ENCODE measurements around the gene TUBGCP6.
"Not testable (repeated sequence)": the region's sequence is repeated elsewhere in the genome, so short reads cannot be mapped to it uniquely, and the experiment has no call there.

Gene TUBGCP6

GRCh38 chr22:50179937-50180726 lies 64.7 kb downstream of the TUBGCP6 start:
- no peak for DNase-seq

DNA sequence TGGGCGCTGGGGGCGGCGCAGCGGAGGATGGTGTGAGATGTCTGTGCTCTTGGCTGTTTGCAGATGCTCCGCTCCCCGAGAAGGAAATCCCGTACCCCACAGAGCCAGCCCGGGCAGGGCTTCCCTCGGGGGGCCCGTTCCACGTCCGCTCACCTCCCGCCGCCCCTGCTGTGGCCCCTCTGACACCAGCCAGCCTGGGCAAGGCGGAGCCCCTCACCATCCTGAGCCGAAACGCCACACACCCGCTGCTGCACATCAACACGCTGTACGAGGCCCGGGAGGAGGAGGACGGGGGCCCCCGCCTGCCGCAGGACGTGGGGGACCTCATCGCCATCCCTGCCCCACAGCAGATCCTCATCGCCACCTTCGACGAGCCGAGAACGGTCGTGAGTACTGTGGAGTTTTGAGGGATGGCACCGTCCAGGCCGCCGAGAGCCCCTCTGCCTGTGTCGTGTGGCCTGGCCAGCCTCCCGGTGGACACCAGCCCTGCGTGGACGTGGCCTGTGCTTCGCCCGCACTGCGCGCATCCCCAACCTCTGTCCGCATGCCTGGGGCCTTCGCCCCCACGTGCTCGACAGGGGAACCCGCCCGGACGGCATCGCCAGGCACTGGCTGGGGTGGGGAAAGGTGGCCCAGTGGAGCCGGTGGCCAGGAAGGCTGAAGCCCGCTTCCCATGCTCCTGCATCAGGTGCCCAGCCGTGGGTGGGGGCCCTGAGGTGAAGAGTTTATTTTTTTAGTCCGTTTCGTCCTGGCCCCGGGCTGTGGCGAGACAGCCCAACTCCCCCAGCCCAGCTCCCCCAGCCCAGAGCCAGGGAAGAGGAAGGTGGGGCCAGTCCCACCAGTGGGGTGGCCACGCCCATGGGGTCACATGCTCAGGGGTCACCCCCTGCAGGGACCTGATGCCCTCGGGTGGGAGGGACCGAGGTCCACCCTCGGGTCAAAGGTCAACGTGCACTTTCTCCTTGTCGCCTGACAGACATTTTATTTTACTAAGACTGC lies 65.7 kb downstream of the TUBGCP6 start:
- no peak for DNase-seq

GRCh38 chr22:50178471-50178864 lies 66.4 kb downstream of the TUBGCP6 start:
- DNase-seq: no peak

DNA sequence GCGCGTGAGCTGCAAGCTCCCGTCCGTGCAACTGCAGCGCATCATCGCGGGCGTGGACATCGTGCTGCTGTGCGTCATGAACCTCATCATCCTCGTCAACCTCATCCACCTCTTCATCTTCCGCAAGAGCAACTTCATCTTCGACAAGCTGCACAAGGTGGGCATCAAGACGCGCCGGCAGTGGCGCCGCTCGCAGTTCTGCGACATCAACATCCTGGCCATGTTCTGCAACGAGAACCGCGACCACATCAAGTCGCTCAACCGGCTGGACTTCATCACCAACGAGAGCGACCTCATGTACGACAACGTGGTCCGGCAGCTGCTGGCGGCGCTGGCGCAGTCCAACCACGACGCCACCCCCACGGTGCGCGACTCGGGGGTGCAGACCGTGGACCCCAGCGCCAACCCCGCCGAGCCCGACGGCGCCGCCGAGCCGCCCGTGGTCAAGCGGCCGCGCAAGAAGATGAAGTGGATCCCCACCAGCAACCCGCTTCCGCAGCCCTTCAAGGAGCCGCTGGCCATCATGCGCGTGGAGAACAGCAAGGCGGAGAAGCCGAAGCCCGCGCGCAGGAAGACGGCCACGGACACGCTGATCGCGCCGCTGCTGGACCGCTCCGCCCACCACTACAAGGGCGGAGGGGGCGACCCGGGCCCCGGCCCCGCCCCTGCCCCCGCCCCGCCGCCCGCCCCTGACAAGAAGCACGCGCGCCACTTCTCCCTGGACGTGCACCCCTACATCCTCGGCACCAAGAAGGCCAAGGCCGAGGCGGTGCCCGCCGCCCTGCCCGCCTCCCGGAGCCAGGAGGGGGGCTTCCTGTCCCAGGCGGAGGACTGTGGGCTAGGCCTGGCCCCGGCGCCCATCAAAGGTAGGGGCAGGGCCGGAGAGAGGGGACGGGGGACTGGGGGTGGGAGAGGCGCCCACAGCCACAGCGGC lies 67.0 kb downstream of the TUBGCP6 start:
- DNase-seq: no peak

GRCh38 chr22:50176850-50177536 lies 67.8 kb downstream of the TUBGCP6 start:
- DNase-seq: no peak

- no peak for DNase-seq
These were observed 68.6 kb downstream of the TUBGCP6 start for GRCh38 chr22:50175921-50176849.

DNA sequence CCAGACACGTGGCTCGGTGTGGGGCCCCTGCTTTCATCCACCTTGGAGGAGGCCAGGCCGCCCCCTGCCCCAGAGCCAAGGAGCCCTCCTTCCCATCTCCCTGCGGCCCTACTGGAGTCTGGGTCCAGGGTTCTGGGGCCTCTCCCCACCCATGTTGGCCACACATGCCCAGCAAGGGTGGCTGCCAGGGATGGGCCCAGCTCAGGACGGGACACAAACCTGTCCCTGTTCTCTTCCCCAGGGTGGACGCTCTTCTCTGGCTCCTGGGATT lies 69.7 kb downstream of the TUBGCP6 start:
- DNase-seq: no peak

GRCh38 chr22:50174382-50175190 lies 70.2 kb downstream of the TUBGCP6 start:
- no peak for DNase-seq

DNA sequence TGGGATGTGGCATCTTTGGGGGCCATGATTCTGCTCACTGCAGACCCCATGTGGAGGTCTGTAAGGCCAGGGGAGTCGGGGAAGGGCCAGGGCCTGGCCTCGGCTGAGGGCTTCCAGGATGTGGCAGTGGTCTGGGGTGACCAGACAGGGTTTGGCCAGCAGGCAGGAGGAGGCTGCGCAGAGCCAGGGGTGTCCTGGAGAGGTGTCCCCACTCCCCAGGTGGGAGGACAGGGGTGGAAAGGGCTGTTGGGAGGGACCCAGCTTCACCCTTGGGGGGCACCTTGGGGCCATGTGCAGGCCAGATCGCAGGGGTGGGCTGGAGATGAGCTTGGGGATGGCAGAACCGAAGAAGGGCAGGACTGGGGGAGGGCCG lies 70.9 kb downstream of the TUBGCP6 start:
- no peak for DNase-seq

- DNase-seq: no peak
These were observed 71.4 kb downstream of the TUBGCP6 start for GRCh38 chr22:50173311-50173982.

DNA sequence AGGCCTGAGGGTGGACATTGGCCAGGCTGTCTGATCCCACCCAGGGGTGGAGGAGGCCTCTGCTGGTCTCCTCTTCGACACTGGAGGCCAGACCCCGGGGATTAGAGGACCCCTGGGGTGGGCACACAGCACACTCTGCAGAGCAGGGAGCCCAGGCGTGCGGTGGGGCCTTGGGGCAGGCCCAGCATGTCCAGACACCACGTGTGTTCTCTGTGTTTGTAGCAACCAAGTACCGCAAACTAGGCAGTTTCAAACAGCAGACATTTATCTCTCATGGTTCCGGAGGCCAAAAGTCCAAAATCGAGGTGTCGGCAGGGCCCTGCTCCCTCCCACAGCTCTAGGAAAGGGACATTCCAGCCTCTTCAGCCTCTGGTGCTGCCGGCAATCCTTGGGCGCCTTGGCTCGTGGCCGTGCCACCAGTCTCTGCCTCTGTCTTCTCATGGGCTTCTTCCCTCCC lies 72.8 kb downstream of the TUBGCP6 start:
- no peak for DNase-seq

DNA sequence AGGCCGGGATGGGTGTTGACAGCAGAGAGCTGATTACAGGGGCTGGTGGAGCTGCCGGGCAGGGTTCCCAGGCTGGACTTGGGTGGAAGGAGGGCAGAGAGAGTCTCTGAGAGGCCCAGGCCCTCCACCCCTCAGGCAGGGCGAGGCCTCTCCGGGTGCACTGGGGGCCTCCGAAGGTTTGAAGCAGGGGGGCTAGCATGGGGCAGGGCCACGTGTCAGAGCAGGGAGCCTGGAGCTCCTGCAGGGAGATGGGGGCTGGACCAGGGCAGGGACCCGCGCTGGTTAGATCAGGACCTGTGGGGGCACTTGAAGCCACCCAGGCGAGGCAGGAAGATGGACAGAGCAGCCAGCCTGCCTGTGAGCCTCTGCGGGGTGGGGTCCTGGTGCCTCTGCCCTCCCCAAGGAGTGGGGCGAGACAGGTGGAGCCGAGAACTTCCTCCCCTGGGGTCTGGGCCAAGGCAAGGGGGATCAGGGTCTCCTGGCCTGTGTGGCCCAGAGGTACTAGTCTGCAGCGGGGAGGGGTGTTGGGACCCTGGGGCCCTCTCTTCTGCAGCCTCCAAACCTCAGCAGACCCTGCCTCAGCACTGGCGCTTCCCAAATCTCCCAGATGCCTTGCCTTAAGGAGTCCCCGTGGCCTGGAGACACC lies 73.4 kb downstream of the TUBGCP6 start:
- DNase-seq: no peak

- DNase-seq: no peak
These were observed 74.1 kb downstream of the TUBGCP6 start, which contains the start of gene PANX2 for GRCh38 chr22:50170453-50171318. PANX2 (plus strand) TSS chr22:50170731; CDS start chr22:50170731, 0 bp downstream.

- DNase-seq: no peak
These were observed 75.0 kb downstream of the TUBGCP6 start for GRCh38 chr22:50169774-50170341.

DNA sequence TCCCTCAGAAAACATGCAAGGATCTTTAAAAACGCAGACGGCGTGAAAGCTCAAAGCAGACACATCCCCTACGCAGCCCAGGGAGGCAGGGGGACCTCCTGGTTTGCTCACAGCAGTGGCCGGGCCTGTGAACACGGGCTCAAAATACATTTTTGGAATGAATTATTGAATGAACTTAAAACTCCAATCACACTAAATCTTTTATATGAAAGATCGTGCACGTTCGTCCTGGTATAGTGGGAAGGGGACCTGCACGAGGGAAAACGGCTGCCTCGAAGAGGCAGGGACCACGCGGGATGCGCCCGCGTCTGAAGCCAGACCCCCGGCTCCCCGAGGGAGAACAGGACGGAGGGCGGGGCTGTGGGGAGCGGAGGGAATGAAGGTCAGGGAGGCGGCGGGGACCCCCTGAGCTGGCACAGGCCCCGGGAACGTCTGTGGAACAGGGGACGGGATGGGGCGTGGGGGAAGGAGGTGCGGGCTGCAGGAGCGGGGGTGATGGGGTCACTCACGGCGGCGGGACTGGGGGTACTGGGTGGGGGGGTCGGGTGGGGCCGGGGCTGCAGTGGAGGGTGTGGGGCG lies 75.6 kb downstream of the TUBGCP6 start:
- DNase-seq: no peak

- not testable (repeated sequence) for DNase-seq
These were observed 76.2 kb downstream of the TUBGCP6 start for GRCh38 chr22:50168490-50169180.
